Activated T-cell treated with anti-CD3 and anti-CD28 coated beads, Interleukin-2, amount 50 U/mL, for 48 hours (primary cell): ENCODE data around the gene TBC1D17.

Experiments
- DNase-seq, 2 experiments: peaks; one replicate each; pipeline ENCODE4 v3.0.0-alpha.2; 2020

Gene TBC1D17

DNA sequence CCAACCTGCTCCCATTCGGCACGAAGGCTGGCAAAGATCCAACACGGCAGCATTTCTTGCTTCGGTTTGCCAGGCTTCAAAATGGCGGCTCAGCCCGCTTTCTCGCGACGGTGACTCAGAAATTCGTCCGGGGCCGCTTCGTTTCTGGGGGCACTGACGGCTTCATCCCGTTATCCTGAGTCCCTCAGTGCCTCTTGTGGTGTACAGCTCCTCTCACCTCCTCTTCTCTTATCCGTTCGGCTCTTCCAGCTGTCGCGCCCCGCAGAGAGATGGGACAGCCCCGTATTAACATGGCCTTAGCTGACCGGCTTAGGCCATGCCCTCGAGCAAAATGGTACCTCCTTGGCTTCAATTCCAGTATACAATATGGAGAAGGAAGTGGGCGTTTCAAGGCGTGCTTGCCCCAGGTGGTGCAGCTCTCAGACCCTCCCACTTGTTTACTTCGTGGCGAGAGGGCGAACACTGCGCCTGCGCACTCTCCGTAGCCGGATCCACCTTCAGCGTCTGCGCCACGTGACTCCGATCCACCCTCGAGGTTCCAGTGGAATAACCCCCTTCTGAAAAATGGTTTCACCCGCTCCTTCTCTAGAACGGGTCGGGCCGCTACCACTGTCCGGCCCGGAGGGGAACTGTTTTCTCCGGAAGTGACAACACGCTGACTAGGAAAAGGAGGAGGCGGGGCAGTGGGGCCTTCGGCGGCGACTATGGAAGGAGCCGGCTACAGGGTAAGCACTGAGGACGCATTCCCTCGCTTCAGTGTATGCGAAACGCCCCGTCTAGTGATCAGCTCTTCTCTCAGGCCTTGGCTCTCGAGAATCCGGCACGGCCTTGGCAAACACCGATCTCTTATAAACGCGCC is at the start of gene TBC1D17, which contains the start of gene AKT1S1:
TSS of gene TBC1D17 (plus strand) at position 683 of the 859 bp plus-strand sequence. CDS start at position 705, 22 bp downstream.
TSS of gene AKT1S1 (minus strand) at position 336 of the 859 bp plus-strand sequence. CDS start 4,060 bp downstream, outside the sequence.
- peak; percentile 96 to 98 for DNase-seq

GRCh38 chr19:49829200-49829599 is 48.3 kb upstream of the TBC1D17 start:
- DNase-seq: no peak

DNA sequence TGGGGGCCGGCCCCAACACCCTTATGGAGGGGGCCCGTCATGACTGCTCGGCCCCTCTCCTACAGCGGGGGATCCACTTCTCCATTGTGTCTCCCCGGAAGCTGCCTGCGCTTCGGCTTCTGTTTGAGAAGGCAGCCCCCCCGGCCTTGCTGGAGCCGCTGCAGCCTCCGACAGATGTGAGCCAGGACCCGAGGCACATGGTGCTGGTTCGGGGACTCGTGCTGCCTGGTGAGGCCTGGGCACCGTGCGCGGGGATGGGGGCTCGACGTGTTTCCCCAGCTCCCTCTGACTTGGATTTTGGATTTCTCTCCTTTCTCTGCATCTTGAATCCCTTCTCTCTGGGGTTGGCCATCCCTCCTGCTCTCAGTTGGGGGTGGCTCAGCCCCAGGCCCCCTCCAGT is 47.8 kb upstream of the TBC1D17 start:
- DNase-seq: no peak

DNA sequence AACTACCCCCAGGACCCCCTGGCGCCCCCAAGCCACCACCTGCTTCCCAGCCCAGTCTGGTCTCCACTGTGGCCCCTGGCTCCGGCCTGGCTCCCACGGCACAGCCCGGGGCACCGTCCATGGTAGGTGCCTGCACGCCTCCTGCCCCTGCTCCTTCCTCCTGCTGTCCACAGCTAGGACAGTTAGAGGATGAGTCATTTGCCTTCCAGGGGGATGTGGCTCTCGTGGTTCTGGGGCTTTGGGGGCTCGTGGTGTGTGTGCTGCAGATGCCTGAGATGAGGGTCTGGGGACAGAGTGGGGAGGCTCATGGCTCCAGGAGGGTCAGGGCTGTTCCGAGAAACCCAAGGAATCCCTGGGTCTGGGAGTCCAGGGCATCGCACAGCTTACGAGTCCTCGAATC is 46.7 kb upstream of the TBC1D17 start:
- no peak for DNase-seq

DNA sequence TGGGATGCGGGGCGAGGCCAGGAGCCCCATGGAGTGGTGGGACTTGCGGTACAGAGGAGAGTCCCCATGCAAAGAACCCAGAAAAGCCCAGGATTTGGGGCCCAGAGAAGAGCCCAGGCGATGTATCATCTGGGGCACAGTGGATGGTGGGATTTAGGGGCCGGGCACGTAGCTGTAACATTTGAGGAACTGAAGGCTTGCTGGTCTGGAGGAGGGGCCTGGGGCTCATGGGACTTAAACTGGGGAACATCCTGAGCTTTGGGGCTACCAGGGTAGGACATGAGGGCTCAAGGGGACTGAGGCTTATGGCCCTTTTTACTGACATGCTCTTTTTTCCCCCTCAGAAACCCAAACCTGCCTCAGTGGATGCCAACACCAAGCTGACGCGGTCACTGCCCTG is 45.9 kb upstream of the TBC1D17 start:
- DNase-seq: no peak

DNA sequence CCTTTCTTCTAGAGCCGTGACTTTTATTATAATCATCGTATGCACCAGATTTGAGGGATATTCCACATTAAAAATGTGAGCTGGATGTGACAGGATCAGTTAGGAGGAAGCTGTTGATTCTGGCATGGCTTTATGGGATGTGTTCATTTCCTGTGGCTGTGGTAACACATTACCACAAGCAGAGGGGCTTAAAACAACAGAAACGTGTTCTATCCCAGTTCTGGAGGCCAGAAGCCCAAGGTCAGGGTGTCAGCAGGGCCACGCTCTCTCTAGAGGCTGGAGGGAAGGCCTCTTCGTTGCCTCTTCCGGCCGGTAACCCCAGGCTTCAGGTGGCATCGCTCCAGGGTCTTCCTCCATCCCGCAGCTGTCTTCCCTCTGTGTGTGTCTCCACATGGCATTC is 44.9 kb upstream of the TBC1D17 start:
- DNase-seq: no peak

GRCh38 chr19:49833599-49833998 is 43.9 kb upstream of the TBC1D17 start:
- DNase-seq: no peak

- no peak for DNase-seq
These were observed 41.9 kb upstream of the TBC1D17 start for GRCh38 chr19:49835562-49835961.

DNA sequence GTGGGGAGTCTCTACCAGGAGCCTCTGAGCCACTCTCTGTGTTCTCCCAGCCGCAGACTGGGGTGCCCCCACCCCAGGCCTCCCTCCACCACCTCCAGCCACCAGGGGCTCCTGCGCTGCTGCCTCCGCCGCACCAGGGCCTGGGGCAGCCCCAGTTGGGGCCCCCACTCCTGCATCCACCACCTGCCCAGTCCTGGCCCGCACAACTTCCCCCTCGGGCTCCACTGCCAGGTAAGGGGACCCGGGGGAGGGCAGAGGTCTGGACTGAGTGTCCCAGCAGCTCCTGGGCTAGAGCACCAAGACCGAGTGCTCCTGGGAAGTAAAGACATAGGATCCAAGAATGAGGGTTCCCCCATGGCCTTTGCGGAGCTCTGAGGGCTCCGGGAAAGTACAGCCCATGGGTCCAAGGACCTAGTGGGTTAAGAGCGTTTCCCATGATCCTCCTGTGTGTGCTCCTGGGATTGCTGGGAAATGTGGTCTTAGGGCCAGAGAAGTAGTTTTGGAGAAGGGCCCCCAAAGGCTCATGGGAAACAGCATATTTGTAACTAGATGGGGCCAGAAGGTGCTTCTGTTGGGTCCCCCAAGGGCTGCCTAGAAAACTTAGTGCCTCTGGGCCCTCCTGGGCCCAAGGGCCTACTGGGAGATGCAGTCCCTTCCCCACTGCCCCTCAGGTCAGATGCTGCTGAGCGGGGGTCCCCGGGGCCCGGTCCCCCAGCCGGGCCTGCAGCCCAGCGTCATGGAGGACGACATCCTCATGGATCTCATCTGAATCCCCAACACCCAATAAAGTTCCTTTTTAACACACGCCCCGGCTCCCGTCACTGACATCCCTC is 41.1 kb upstream of the TBC1D17 start:
- DNase-seq: no peak

DNA sequence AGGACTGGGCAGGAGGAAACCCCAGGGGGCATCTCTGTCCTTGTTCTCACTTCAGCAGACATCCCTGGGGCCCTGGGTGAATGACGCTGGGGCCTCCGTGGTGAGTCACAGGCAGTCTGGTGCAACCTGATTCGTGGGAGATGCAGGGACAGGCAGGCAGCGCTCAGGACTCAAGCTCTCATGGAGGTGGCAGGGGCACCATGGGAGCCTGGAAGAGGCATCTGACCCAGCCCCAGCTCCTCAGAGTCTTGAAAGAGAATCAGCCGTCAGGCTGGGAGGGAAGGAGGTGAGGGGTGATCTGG is 40.5 kb upstream of the TBC1D17 start:
- DNase-seq: no peak

GRCh38 chr19:49837425-49837824 is 40.1 kb upstream of the TBC1D17 start:
- DNase-seq: no peak

DNA sequence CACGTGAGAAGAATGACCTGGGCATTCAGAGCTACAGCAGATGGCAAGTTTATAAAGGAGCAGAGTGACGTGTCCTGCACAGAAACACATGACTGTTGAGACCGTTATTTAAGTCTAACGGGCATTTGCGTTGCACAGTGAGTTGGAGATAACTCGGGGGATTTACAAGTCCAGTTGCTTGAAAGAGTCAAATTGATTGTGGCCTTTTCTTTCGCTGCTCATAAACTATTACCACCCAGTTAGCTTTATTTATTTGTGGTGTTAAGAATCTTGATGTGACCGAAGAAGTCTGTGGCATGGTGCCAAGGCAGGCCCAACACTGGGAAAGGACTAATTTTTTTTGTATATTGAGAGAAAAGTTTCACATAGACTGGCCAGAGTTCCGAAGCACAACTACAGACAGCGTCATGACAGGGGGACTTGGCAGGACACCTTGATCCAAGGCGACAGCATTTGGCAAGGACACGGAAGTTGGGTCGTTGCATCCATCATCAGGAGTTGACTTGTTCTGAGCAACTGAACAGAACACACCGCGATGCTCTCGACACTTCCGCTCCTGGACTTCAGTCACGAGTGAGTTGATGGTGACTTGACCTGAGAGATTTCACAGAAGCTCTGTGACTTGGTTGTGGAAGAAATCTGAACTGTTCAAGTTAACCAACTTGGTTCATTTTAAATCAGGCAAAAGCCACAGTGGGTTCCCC is 38.5 kb upstream of the TBC1D17 start:
- no peak for DNase-seq

DNA sequence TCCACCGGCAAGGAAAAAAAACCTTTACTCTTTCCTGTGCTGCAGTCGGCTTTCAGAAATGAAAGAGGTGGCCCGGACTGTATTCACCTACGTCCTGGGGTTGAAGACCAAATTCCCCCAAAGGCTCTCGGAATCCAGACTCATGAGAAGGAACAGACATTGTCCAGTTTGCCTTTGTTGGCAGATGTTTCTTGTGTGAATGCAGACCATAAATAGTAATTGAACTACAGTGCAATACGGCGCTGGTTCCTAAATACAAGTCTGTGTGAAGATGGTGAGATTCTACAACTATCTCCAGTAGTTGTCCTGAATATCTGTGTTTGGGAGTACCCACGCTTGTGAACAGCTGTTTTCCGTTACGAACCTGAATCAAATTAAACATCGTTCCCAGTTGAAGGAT is 37.8 kb upstream of the TBC1D17 start:
- no peak for DNase-seq

DNA sequence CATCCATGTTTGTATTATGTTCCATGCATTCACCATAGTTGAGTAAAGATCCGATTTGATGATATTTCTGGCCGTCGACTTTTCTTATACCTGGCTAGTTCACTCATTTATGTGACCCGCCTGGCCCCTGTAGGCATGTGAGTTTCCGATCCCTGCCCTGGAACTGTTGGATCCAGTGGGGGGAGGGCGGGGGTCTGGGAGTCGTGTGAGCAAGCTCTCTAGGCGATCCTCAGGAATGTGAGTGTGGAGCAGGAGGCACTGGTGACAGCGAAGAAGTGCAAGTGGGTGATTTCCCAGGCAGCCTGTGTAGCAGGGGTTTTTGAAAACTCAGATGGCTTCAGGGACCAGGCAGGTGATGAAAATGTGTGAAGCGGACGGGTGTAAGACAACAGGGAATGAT is 37.2 kb upstream of the TBC1D17 start:
- DNase-seq: no peak

- DNase-seq: no peak
These were observed 36.7 kb upstream of the TBC1D17 start for GRCh38 chr19:49840736-49841249.

DNA sequence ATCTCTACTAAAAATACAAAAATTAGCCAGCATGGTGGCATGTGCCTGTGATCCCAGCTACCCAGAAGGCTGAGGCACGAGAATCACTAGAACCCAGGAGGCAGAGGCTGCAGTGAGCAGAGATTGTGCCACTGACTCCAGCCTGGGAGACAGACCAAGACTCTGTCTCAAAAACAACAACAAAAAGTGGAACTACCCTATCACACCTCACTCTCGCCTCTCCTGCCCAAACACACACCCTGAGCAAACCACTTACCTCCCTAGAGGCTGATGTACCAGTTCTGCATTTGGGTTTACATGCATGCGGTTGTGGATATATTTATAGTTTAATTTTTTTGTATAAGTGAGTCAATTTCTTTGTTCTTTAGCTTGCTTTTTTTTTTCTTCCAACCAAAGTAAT is 34.2 kb upstream of the TBC1D17 start:
- DNase-seq: no peak

- no peak for DNase-seq
These were observed 33.1 kb upstream of the TBC1D17 start for GRCh38 chr19:49844138-49845095.

GRCh38 chr19:49845414-49845813 is 32.1 kb upstream of the TBC1D17 start:
- no peak for DNase-seq

DNA sequence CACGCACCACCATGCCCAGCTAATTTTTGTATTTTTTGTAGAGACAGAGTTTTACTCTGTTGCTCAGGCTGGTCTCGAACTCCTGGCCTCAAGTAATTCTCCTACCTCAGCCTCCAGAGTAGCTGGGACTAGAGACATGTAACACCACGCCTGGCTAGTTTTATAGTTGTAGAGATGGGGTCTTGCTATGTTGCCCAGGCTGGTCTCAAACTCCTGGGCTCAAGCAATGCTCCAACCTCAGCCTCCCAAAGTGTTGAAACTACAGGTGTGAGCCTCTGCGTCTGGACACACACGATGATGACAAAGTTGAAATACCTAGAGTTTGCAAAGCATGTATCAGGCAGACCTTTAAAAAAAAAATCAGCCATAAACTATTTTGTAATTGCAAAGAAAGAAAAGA is 31.1 kb upstream of the TBC1D17 start:
- no peak for DNase-seq

- DNase-seq: peak; percentile 45 to 50
These were observed 29.5 kb upstream of the TBC1D17 start for GRCh38 chr19:49847731-49848696.

- DNase-seq: no peak
These were observed 28.6 kb upstream of the TBC1D17 start for GRCh38 chr19:49848938-49849337.
